IgD-negative memory B cell (primary cell): Measurements from ENCODE around the gene MYOCD. TPM values are rescaled to one million over a fixed set of nuclear protein-coding genes. Genes with fewer than 3 reads are reported as not detected.

Experiments used
- H3K27ac Mint-ChIP-seq, 3 donors: one replicate each; pipeline ENCODE4 v1.8.0; 2020 to 2022; ENCODE audit warnings: mild to moderate bottlenecking in 3 of 3, mixed read lengths in 3 of 3, moderate library complexity in 1 of 3
- H3K27me3 Mint-ChIP-seq: one replicate; pipeline ENCODE4 v1.8.0; 2021; ENCODE audit warnings: mixed read lengths
- H3K36me3 Mint-ChIP-seq: one replicate; pipeline ENCODE4 v1.8.0; 2020; ENCODE audit warnings: mild to moderate bottlenecking, mixed read lengths
- H3K4me1 Mint-ChIP-seq, 3 donors: one replicate each; pipeline ENCODE4 v1.8.0; 2020 to 2022; ENCODE audit warnings: mixed read lengths in 3 of 3, mild to moderate bottlenecking in 1 of 3
- H3K4me3 Mint-ChIP-seq, 4 donors: one replicate each; pipeline ENCODE4 v1.8.0; 2020 to 2022; ENCODE audit warnings: mild to moderate bottlenecking in 4 of 4, mixed read lengths in 4 of 4, moderate library complexity in 3 of 4
- H3K9me3 Mint-ChIP-seq, 3 donors: one replicate each; pipeline ENCODE4 v1.8.0; 2020 to 2021; ENCODE audit warnings: mixed read lengths in 3 of 3, mild to moderate bottlenecking in 1 of 3
- polyA plus RNA-seq: library from polyadenylated mRNA; unstranded; fragments of 300-500 nt; fragmentation: Illumina TruSeq; gene quantifications from one replicate; pipeline ENCODE4 v1.2.3, GENCODE V29; 2021

The MYOCD gene
- polyA plus RNA-seq = not detected

GRCh38 chr17:12665263-12666210 is at the start of gene MYOCD:
MYOCD (plus strand) TSS chr17:12665890; CDS start chr17:12666189, 299 bp downstream.
- Mint-ChIP-seq H3K4me1 (peaks cover 0 to 8% (median 5%) of the 10 kb centered on the region in 3 donors), H3K9me3 (no peaks in the 10 kb centered on the region), H3K4me3 (peak within 1 kb of the TSS in 3 of 4 donors; percentile 30 to 70 (median 63)), H3K27me3 (peaks cover 35% of the 10 kb centered on the region), H3K27ac (no peak within 1 kb of the TSS), H3K36me3 (no peaks in the 10 kb centered on the region)

- H3K9me3 Mint-ChIP-seq = no peaks in the 10 kb centered on the region
- peaks cover 0 to 2% (median 0%) of the 10 kb centered on the region in 3 donors for H3K4me1 Mint-ChIP-seq
- no peak overlapping the region for H3K4me3 Mint-ChIP-seq
- H3K27me3 Mint-ChIP-seq = no peaks in the 10 kb centered on the region
- no peak overlapping the region for H3K27ac Mint-ChIP-seq
- H3K36me3 Mint-ChIP-seq = no peaks in the 10 kb centered on the region
These were observed 49.5 kb upstream of the MYOCD start for GRCh38 chr17:12616161-12616560.

- H3K27ac Mint-ChIP-seq = no peak overlapping the region
- no peak overlapping the region for H3K4me3 Mint-ChIP-seq
- no peaks in the 10 kb centered on the region for H3K27me3 Mint-ChIP-seq
- peaks cover 0 to 2% (median 0%) of the 10 kb centered on the region in 3 donors for H3K9me3 Mint-ChIP-seq
- H3K4me1 Mint-ChIP-seq = peaks cover 0 to 2% (median 0%) of the 10 kb centered on the region in 3 donors
- H3K36me3 Mint-ChIP-seq = no peaks in the 10 kb centered on the region
These were observed 47.1 kb upstream of the MYOCD start for GRCh38 chr17:12618557-12618956.

- H3K27me3 Mint-ChIP-seq = no peaks in the 10 kb centered on the region
- no peaks in the 10 kb centered on the region for H3K36me3 Mint-ChIP-seq
- H3K9me3 Mint-ChIP-seq = peaks cover 0 to 3% (median 2%) of the 10 kb centered on the region in 3 donors
- H3K4me3 Mint-ChIP-seq = no peak overlapping the region
- H3K4me1 Mint-ChIP-seq = peaks cover 0 to 2% (median 0%) of the 10 kb centered on the region in 3 donors
- no peak overlapping the region for H3K27ac Mint-ChIP-seq
These were observed 46.1 kb upstream of the MYOCD start for GRCh38 chr17:12619459-12620199.

- Mint-ChIP-seq H3K4me3 (no peak overlapping the region), H3K9me3 (peaks cover 0 to 3% (median 2%) of the 10 kb centered on the region in 3 donors), H3K4me1 (peaks cover 0 to 2% (median 0%) of the 10 kb centered on the region in 3 donors), H3K36me3 (no peaks in the 10 kb centered on the region), H3K27me3 (no peaks in the 10 kb centered on the region), H3K27ac (no peak overlapping the region)
These were observed 45.4 kb upstream of the MYOCD start for GRCh38 chr17:12620200-12620720.

GRCh38 chr17:12622726-12623125 is 43.0 kb upstream of the MYOCD start:
- no peak overlapping the region for H3K27ac Mint-ChIP-seq
- no peak overlapping the region for H3K4me3 Mint-ChIP-seq
- H3K4me1 Mint-ChIP-seq = peaks cover 0 to 2% (median 0%) of the 10 kb centered on the region in 3 donors
- H3K27me3 Mint-ChIP-seq = no peaks in the 10 kb centered on the region
- peaks cover 0 to 3% (median 2%) of the 10 kb centered on the region in 3 donors for H3K9me3 Mint-ChIP-seq
- no peaks in the 10 kb centered on the region for H3K36me3 Mint-ChIP-seq

- Mint-ChIP-seq H3K9me3 (peaks cover 0 to 3% (median 2%) of the 10 kb centered on the region in 3 donors), H3K4me3 (no peak overlapping the region), H3K36me3 (no peaks in the 10 kb centered on the region), H3K4me1 (peaks cover 0 to 2% (median 0%) of the 10 kb centered on the region in 3 donors), H3K27me3 (no peaks in the 10 kb centered on the region), H3K27ac (no peak overlapping the region)
These were observed 42.4 kb upstream of the MYOCD start for GRCh38 chr17:12623220-12623848.

GRCh38 chr17:12624211-12624610 is 41.5 kb upstream of the MYOCD start:
- H3K27me3 Mint-ChIP-seq = no peaks in the 10 kb centered on the region
- peaks cover 0 to 3% (median 2%) of the 10 kb centered on the region in 3 donors for H3K9me3 Mint-ChIP-seq
- no peak overlapping the region for H3K27ac Mint-ChIP-seq
- no peak overlapping the region for H3K4me3 Mint-ChIP-seq
- H3K36me3 Mint-ChIP-seq = no peaks in the 10 kb centered on the region
- peaks cover 0 to 2% (median 0%) of the 10 kb centered on the region in 3 donors for H3K4me1 Mint-ChIP-seq

- H3K27me3 Mint-ChIP-seq = no peaks in the 10 kb centered on the region
- no peaks in the 10 kb centered on the region for H3K36me3 Mint-ChIP-seq
- no peak overlapping the region for H3K27ac Mint-ChIP-seq
- no peaks in the 10 kb centered on the region for H3K4me1 Mint-ChIP-seq
- no peak overlapping the region for H3K4me3 Mint-ChIP-seq
- H3K9me3 Mint-ChIP-seq = peaks cover 0 to 3% (median 2%) of the 10 kb centered on the region in 3 donors
These were observed 40.6 kb upstream of the MYOCD start for GRCh38 chr17:12625092-12625491.

- H3K36me3 Mint-ChIP-seq = no peaks in the 10 kb centered on the region
- peaks cover 0 to 3% (median 2%) of the 10 kb centered on the region in 3 donors for H3K9me3 Mint-ChIP-seq
- H3K4me3 Mint-ChIP-seq = no peak overlapping the region
- H3K27ac Mint-ChIP-seq = no peak overlapping the region
- H3K4me1 Mint-ChIP-seq = no peaks in the 10 kb centered on the region
- no peaks in the 10 kb centered on the region for H3K27me3 Mint-ChIP-seq
These were observed 38.5 kb upstream of the MYOCD start for GRCh38 chr17:12627177-12627629.

- Mint-ChIP-seq H3K9me3 (peaks cover 0 to 3% (median 2%) of the 10 kb centered on the region in 3 donors), H3K27me3 (no peaks in the 10 kb centered on the region)
These were observed 37.8 kb upstream of the MYOCD start for GRCh38 chr17:12627781-12628451.

GRCh38 chr17:12631076-12631475 is 34.6 kb upstream of the MYOCD start:
- no peak overlapping the region for H3K4me3 Mint-ChIP-seq
- H3K9me3 Mint-ChIP-seq = peaks cover 0 to 6% (median 0%) of the 10 kb centered on the region in 3 donors
- no peaks in the 10 kb centered on the region for H3K36me3 Mint-ChIP-seq
- H3K27ac Mint-ChIP-seq = no peak overlapping the region
- H3K27me3 Mint-ChIP-seq = peaks cover 5% of the 10 kb centered on the region
- no peaks in the 10 kb centered on the region for H3K4me1 Mint-ChIP-seq

More at GRCh38 chr17:12627781-12628451, 37.8 kb upstream of the MYOCD start:
- Mint-ChIP-seq H3K27ac (no peak overlapping the region), H3K36me3 (no peaks in the 10 kb centered on the region), H3K4me3 (no peak overlapping the region), H3K4me1 (no peaks in the 10 kb centered on the region)

- peaks cover 0 to 6% (median 0%) of the 10 kb centered on the region in 3 donors for H3K9me3 Mint-ChIP-seq
- no peaks in the 10 kb centered on the region for H3K36me3 Mint-ChIP-seq
- peak overlapping the region in 1 of 3 donors; percentile 39 for H3K27ac Mint-ChIP-seq
- peaks cover 12% of the 10 kb centered on the region for H3K27me3 Mint-ChIP-seq
- H3K4me3 Mint-ChIP-seq = no peak overlapping the region
- H3K4me1 Mint-ChIP-seq = no peaks in the 10 kb centered on the region
These were observed 32.9 kb upstream of the MYOCD start for GRCh38 chr17:12632785-12633184.
